NCI-H1694 treated with DMSO at 0.1 percent for 48 hours (cell line): ENCODE data around the gene C22orf39.

Source experiments
- DNase-seq: peaks from one replicate; lab custom pipeline; 2025; lab: John Stamatoyannopoulos, UW

The C22orf39 gene

GRCh38 chr22:19477321-19478044 is 30.0 kb upstream of the C22orf39 start:
- DNase-seq, result peak; percentile 25

- no peak for DNase-seq
Observed at GRCh38 chr22:19476023-19476422, 28.5 kb upstream of the C22orf39 start.

GRCh38 chr22:19473578-19473977 is 26.1 kb upstream of the C22orf39 start:
- no peak for DNase-seq

DNA sequence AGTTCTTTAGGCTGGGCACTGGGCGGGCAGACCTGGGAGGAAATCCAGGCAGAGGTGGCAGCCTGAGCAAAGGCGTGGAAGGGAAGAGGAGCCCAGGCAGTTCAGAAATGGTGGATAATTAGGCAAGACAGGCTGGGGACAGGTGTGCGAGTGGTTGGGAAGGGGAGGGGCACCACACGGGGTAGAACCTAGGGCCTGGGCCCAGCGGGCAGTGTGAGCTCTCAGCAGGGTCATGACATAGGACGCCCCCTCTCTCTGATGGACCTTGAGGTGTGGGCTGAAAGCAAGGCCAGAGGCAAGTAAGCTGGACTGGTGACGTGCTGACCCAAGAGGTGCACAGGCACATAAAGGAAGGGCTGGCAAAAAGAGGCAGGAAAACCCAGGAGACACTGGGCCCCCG is 24.7 kb upstream of the C22orf39 start:
- DNase-seq, result no peak

GRCh38 chr22:19471572-19471971 is 24.1 kb upstream of the C22orf39 start:
- no peak for DNase-seq

DNA sequence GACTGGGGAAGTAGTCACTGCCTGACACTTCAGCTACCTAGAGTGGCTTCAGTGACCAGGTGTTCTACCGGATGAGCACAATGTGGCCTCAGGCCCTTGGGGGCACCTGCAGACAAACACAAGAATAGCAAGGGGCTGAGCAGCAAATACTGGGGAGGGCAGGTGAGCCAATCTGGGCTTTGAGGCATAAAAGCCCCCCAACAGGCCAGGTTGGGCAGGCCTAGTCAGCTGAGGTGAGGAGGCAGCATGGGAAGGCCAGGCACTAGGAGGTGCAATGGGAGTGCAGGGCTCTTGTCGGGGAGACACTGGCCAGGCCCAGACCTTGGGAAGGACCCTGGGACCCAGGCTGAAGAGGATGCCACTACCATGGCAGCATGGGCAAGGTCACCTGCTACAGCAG is 22.5 kb upstream of the C22orf39 start:
- DNase-seq, result no peak

DNA sequence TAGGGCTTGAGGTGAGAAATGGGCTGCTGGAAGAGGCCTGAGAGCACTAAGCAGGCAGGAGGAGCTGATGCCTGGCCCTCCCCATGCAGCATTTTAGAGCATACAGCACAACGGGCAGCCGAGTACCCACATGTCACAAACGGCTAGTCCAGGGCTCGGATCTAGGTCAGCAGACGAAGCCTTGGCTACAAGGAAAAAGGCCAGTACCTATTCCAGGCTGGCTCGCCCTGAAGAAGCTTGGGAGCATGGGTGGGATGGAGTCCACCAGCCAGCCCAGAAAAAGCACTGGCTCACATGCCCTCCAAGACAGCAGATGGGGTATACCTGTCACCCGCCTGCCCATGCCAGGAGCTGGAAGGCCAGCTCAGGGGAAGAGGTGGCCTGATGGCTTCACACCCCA is 21.9 kb upstream of the C22orf39 start:
- DNase-seq, result no peak

GRCh38 chr22:19467912-19468311 is 20.4 kb upstream of the C22orf39 start:
- DNase-seq, result no peak

GRCh38 chr22:19466848-19467752 is 19.6 kb upstream of the C22orf39 start:
- no peak for DNase-seq

- DNase-seq, result peak; percentile 51
Observed at GRCh38 chr22:19466126-19466716, 18.7 kb upstream of the C22orf39 start.

GRCh38 chr22:19464975-19465374 is 17.5 kb upstream of the C22orf39 start:
- DNase-seq, result no peak

- no peak for DNase-seq
Observed at GRCh38 chr22:19464546-19464945, 17.0 kb upstream of the C22orf39 start.

- DNase-seq, result no peak
Observed at GRCh38 chr22:19463491-19464469, 16.3 kb upstream of the C22orf39 start.

DNA sequence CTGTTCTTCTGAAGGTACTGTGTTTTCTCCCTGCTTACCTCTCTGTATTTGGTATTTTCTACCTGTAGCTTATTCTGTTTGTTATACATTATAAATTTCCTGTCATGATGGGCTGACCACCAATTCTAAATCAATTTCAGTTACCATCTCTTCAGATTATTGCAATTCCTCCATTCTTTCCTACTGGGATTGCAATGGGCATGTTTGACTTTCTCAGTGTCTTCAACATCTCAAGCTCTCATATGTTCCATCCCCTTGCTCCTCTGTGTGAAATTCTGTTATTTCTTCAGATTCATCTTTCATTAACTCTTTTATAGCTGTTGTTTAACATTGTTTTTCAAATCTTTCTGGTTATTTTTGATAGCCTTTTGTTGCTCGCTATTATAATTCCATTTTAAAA is 15.5 kb upstream of the C22orf39 start:
- DNase-seq, result no peak

- DNase-seq, result no peak
Observed at GRCh38 chr22:19461506-19461905, 14.0 kb upstream of the C22orf39 start.

DNA sequence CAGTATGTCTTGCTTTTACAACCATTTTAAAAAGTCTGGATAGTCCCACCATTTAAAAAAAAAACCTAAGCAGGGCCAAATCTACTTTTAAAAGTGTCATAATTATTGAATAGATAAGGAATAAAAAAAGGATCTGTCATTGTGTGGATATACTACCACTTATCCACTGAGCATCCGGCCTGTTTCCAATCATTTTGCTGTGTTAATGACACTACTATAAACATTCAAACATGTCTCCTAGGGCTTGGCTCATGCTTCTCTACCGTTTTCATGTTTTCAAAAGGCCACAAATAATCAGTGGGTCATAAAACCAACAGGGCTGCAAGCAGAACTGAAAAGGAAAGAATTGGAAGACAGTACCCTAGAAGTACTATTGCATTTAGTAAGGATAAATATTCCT is 12.5 kb upstream of the C22orf39 start:
- no peak for DNase-seq

DNA sequence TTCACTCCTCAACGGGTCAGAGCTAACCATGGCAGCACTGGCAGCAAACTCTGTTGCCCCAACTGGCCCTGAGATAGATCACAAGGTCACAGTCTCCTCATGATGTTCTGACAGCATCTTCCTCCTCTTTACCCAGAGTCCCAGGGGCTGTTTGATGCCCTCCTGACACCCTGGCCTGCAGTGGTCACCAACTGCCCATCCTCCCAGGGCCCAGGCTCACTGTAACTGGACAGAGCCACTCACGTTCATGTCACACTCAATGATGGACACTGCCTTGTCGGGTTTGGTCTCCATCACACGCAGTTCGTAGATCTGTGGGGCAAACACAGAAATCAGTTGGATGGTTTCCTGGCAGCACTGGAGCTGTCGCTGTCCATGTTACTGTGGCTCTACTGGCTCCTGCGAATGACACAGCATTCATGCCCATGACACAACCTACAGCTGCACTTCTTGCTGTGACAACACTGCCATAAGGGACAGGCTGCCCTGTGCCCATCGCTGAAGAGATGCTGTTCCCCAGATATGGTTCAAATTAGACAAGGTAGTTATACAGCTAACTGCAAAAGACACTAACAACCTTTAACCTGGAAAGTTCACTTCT is 10.4 kb upstream of the C22orf39 start:
- no peak for DNase-seq

DNA sequence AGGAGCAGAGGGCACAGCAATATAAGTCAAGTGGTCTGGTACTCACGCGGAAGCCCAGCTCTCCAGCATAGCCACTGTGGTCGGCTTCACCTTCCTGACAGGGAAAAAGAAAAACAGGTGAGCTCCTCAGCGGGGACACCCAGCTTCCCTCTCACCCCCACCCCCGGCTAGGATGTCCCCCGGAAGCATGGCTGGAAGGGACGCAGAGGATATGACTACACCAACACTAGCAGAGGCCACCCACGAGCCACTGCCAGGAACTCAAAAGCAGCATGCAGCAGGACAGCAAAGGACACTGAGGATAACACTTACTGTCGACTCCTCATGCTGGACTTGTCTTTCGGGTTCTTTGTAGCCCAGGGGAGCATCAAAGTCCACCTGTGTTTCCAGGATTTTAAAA is 9.0 kb upstream of the C22orf39 start:
- no peak for DNase-seq

GRCh38 chr22:19455585-19456370 is 8.3 kb upstream of the C22orf39 start:
- no peak for DNase-seq

DNA sequence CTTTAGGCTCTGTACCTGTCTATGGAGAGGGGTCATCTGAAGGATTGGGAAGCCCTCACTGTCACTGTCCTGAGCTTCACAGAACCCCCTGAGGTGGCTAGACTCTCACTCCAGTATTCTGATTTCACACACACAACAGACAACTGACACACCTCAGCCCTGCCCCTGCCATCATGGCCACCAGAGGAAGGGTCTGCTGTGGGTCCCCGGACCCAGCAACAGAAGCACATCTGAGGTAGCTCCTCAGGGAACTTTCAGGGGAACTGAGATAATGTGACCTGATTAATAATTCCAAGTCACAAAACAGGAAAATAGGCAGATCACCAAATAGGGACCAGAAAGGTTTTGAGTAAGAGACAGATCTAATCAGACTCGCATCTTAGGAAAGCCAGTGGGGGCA is 7.5 kb upstream of the C22orf39 start:
- DNase-seq, result no peak

- no peak for DNase-seq
Observed at GRCh38 chr22:19454156-19454555, 6.6 kb upstream of the C22orf39 start.
